GM12864 (cell line): Measurements from ENCODE around the gene RNH1.
A peak's percentile ranks its signal among the peaks of the same experiment; 100 is the strongest.

ENCODE experiments used
- DNase-seq: peaks from one replicate; pipeline ENCODE4 v3.0.0-alpha.2; 2011; ENCODE audit warnings: low read depth
- H3K4me3 ChIP-seq: 2 replicates; pipeline ENCODE4 v1.5.1; 2011; ENCODE audit warnings: mild to moderate bottlenecking, low read depth, low read length, control low read depth
- CTCF ChIP-seq: IDR thresholded peaks from 2 replicates; pipeline ENCODE4 v1.5.1; 2011; ENCODE audit warnings: low read depth, mild to moderate bottlenecking, moderate library complexity, low read length, control low read depth, inconsistent platforms; ENCODE audit errors: missing control alignments

RNH1 gene

DNA sequence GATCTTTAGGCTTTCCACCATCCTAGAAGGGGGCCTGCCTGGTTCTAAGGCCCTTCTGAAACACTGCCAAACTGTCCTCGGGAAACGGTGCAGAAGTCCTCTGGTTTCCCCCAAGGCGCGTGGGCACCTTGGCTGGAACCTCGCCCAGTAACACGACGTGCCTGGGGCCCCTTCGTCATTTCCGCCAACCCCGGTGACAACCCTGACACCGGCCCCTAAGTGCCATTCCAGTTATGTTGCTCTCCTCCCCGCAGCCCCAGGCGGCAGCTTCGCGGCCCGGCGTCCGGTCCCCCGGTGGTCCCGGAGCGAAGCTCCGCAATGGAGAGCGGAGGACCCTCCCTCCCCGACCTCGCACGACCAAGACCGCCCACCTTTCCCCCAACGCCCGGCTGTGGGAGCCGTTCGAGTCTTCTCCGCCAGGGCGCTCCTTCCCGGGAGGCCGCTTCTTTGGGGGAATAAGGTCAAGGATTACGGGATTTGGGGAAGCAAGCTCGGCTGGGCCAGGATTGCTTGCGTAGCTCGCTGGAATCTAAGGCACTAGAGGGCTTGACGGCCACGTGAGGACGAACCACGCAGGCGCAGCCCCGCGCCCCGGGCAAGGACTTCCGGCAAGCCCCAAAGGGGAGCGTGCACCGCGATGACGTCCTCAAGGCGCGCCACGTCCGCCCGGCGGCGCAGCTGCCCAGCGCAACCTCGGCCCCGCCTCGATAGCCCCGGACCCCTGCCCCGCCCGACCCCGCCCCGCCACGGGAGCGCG, 626 bp downstream of the RNH1 start:
- H3K4me3 ChIP-seq: peak overlapping the region; percentile 63
- DNase-seq: peak; percentile 91
- no peak for TF ChIP-seq CTCF

DNA sequence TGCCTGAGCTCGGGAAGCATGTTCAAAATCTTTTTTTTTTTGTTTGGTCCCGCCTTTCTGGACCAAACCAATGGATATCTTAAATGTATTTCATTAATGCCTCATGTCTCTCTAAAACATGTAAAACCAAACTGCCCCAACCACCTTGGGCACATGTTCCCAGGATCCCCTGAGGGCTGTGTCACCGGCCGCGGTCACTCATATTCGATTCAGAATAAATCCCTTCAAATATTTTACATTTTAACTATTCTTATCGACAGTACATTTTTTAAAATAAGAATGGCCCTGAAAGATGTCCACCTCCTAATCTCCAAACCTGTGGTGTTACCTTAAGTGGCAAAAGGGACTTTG, 2.1 kb downstream of the RNH1 start:
- no peak for TF ChIP-seq CTCF
- no peak for DNase-seq
- H3K4me3 ChIP-seq: peak overlapping the region; percentile 63

GRCh38 chr11:504053-504993, 2.7 kb downstream of the RNH1 start:
- TF ChIP-seq CTCF: no peak
- no peak for DNase-seq
- H3K4me3 ChIP-seq: peak overlapping the region; percentile 63

DNA sequence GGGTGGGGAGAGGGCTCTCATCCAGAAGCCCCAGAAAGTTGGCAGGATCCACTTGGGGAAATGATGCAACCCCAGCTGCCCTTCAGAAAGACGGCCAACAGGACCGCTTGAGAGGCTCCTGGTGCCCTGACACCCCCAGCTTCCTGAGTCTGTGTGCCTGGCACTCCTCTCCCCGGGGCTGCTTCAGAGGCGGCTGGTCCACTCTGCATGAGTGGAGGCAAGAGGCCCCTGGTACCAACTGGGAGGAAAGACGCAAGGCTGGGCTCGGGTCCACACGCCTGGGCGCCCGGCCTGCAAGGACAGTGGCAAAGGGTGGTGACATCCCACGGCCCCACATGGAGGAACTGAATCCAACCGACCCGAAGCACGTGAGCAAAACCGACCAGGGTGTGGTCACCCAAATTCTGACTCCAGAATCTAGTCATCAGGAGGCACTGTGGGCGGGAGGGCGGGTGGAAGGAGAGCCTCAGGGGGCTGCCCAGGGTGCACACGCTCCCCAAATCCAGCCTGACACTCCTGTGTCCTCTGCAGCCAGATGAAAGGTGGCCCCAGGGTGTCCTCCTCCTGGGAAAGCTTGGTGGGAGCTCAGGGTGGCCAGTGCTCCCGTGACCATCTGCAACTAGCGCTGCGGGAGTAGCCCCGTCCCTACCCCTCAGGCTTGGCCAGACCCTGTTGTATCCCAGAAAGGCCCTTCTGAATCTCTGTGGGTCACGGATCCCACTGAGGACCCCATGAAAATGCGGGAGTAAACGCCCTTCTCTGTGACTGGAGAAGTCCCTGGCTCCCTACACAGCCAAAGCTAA, 3.7 kb downstream of the RNH1 start:
- peak overlapping the region; percentile 63 for H3K4me3 ChIP-seq
- DNase-seq: peak; percentile 65
- TF ChIP-seq CTCF: no peak

- H3K4me3 ChIP-seq: no peak overlapping the region
- DNase-seq: no peak
- TF ChIP-seq CTCF: no peak
Measured at GRCh38 chr11:502288-503178, 4.5 kb downstream of the RNH1 start.
